HG02840 (cell line): ENCODE measurements around the gene HTD2.

Experiments used
- ATAC-seq: cut with Tn5 transposase; IDR thresholded peaks from one replicate; pipeline ENCODE4 v1.9.1; 2021; ENCODE audit warnings: mild to moderate bottlenecking, moderate library complexity, moderate number of reproducible peaks; ENCODE audit not compliant: unreplicated experiment, low FRiP score

HTD2 gene

DNA sequence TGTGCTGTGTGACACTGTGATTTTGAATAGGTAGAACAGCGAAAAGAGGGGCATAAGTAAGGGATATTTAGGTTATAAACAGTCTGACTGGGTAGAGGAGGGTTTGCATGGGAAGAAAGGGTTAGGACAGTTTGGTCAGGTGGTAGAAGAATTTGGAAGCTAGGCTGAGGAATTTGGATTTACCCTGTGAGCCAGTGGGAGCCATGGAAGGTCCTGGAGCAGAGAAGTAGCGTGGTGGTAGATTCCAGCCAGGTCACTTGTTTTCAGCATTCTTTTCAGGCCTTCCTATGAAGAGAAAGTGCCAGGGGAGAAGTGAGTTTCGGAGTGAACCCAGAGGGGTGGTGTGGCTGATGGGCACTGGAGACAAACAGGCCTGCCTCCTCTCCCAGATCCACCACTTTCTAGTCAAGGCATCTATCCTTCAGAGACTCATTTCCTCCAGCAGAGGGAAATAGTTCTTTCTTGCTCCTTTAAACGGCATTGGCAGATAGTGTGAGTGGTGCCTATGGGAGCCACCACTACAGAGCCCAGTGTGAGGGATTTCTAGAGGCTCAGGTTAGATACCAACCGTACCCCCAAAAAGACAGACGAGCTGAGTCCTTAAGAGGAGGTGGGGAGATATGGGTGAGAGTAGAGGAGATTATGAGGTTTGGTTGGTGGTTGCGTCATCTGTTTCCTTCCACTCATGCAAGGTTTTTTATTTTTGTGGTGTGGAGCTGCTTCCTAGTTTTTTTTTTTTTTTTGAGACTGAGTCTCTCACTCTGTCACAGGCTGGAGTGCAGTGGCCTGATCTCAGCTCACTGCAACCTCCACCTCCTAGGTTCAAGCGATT, 47.6 kb downstream of the HTD2 start:
- no peak for ATAC-seq

DNA sequence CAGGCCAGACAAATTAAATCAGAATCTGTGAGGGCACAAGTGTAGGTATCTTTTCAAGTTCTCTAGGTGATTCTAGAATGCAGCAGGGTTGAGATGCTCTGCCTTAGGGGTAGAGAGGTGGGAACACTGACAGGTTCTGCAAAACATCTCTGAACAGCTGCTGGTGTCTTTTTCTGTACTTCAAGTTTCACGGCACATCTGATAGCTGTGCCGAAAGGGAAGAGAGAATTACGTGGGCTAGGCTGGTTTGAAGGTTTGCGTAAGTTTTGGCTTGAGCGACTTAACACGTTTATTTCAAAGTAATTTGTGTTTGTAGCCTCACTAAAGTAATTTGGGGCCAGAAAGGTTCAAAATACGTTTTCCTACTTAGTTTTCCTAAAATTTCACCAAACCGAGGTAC, 48.9 kb downstream of the HTD2 start:
- ATAC-seq = peak; percentile 49

DNA sequence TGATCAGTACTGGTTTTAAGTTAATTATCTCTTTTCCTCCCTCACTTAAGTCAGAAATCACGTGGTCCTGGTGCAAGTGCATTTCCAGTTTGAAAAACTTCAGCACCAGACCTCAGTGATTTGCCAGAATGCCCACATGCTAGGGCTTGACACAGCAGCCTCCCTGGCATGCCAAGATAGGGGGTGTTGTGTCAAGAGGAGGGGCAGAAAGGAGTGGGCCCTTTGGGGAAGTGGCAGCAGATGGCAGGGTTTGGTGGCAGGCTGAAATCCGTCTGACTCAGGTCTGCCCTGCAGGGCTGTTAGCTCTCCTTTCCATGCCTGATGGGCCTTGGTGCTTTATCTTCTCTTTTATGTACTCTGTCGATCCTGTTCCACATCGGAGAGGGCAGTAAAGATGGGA, 49.7 kb downstream of the HTD2 start:
- ATAC-seq = no peak

DNA sequence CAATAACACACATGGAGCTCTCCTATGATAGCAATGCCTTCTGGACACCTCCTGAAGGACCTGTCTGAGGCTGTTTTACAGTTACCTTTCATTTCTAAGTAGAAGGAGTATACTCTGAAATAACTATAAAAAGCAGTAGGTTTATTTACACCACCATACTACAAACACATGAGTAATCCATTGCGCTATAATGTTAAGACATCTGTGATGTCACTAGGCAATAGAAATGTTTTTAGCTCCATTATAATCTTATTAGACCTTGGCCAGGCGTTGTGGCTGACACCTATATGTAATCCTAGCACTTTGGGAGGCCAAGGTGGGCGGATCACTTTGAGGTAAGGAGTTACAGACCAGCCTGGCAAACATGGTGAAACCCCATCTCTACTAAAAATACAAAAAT, 51.1 kb downstream of the HTD2 start:
- ATAC-seq = no peak

DNA sequence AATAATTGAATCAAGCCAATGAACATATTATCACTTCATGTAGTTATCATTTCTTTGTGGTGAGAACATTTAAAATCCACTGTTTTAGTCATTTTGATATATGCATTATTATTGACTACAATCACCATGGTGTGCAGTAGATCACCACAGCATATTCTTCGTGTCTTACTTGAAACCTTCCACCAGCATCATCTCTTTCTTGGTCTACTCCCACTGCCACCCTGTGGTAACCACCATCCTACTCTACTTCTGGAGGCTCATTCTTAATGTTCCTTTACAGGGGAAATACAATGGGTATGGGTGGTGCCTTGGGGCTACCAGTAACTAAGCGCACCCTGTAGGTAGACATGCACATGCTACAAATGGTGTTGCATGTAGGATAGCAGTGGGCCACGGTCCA, 51.8 kb downstream of the HTD2 start:
- no peak for ATAC-seq

DNA sequence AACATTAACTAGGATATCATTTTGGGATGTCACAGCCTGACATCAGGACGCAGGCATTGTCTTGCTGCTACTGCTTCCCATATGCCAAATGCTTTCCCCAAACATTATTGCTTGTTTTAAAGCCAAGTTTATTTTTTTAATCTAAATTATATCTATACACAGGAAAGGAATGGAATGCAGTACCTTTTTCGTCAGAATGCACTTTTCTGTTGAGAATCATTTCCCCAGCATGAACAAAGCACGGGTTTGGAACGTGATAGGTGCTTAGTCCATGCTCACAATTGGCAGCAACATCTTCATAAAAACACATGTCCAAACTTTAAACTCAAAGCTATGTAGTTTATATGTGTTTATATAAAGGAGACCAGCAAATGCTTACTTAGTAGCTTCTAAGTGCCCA, 52.5 kb downstream of the HTD2 start:
- no peak for ATAC-seq

DNA sequence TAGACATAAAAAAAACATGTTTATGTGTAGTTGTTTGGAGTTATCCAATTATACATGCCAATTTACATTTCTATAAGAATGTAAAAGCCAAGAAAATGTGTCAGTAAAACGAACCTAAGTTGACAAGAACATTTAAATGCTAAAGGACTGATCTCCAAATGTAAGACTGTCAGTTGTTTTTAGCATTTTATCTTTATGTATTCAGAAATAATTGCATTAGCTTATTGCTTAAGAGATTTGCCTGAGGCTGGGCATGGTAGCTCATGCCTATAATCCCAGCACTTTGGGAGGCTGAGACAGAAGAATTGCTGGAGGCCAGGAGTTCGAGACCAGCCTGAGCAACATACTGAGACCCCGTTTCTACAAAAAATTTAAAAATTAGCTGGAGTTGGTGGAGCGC, 53.3 kb downstream of the HTD2 start:
- no peak for ATAC-seq

DNA sequence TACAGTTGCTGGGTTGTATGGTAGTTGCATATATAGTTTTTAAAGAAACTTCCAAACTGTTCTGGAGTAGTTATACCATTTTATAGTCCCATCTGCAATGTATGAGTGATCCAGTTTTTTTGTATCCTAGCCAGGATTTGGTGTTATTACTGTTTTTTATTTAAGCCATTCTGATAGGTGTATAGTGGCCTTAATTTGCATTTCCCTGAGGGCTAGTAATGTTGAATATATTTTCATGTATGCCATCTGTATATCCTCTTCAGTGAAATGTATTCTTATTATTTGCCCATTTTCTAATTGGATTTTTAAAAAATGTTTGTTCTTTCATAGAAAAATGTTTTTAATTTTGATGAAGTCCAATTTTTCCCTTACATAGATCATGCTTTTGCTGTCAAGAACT, 55.5 kb downstream of the HTD2 start:
- ATAC-seq = no peak

DNA sequence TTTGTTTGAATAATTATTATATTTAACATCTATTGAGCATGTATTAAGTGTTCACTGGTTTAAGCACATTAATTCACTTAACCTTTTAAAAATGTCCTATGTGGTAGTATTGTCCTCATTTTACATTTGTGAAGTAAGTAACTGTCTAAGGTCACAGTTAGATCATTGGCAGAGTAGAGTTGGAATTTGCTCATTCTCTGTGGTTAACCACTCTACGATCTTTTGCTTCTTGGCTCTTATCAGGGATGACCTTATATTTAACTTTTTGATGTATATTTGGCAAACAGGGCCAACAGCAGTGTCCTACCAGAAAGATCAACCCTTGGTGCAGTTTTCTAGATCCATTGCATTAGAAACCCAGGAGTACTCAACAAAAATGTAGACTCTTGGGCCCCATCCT, 60.4 kb downstream of the HTD2 start:
- no peak for ATAC-seq

DNA sequence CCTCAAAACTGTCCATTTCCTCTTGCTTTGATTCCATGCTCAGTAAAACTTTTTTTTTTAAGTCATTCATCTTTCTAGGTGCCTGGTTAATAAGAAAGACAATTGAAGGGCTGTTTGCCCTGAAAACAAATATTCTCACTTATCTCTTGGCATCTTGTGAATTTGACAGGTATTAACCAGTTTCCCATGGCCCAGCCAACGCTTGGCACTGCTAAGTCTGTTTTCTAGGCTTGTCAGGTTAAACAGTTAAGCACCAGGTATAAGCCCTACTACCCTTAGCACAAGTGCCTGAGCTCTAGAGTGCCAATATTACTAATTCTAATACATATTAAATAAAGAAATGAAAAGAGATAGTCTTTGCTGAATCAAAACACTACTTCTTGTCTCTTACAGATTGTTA, 62.7 kb downstream of the HTD2 start:
- ATAC-seq = no peak
